Activated CD4-positive, alpha-beta T cell treated with anti-CD3 and anti-CD28 coated beads, Interleukin-10, Interleukin-2, amounts not matched to agents 100 ng/mL and 50 ng/mL, durations not matched to agents 16 hours and 8 hours (primary cell): Measurements from ENCODE around the gene LRRC37A3.
"Not testable (repeated sequence)": the region's sequence is repeated elsewhere in the genome, so short reads cannot be mapped to it uniquely, and the experiment has no call there.

ENCODE experiments used
- DNase-seq: peaks from one replicate; pipeline ENCODE4 v3.0.0-alpha.2; 2020

The LRRC37A3 gene

DNA sequence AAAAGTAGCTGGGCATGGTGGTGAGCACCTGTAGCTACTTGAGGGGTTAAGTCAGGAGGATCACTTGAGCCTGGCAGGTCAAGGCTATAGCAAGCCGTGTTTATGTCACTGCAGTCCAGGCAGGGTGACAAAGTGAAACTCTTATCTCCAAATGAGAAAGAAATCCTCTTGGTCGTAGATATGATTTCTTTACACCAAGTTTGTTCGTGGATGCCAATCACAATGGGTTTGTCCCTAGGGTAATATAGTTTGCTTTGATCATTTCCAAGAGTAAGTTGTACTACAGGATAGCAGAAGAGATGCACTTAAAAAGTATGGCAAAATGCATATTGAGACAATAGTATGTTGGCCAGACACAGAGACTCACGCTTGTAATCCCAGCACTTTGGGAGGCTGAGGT lies 6.0 kb upstream of the LRRC37A3 start:
- DNase-seq = not testable (repeated sequence)

DNA sequence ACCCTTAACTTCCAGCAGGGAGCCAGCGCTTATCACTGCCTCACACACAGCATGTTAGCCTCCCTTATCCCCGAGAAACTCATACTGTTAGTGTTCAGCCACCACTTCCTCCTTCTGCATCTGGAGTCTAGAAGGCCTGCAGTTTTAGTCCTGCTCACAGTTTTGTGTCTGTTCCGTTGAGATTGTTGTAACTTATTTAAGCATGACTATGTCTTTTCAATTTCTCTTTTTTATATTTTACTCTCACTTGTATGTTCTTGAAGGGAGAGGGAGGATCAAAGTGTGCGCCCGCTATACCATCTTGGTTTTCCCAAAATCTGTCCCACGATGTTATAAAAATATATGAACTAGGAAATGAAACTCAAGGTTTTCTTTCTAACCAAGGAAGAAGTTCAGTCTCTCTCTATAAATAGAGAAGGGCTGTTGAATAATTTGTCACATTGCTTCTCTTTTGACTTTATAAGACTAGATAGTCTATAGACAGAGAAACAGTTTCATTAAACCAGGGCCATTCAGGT lies 3.8 kb upstream of the LRRC37A3 start:
- not testable (repeated sequence) for DNase-seq

DNA sequence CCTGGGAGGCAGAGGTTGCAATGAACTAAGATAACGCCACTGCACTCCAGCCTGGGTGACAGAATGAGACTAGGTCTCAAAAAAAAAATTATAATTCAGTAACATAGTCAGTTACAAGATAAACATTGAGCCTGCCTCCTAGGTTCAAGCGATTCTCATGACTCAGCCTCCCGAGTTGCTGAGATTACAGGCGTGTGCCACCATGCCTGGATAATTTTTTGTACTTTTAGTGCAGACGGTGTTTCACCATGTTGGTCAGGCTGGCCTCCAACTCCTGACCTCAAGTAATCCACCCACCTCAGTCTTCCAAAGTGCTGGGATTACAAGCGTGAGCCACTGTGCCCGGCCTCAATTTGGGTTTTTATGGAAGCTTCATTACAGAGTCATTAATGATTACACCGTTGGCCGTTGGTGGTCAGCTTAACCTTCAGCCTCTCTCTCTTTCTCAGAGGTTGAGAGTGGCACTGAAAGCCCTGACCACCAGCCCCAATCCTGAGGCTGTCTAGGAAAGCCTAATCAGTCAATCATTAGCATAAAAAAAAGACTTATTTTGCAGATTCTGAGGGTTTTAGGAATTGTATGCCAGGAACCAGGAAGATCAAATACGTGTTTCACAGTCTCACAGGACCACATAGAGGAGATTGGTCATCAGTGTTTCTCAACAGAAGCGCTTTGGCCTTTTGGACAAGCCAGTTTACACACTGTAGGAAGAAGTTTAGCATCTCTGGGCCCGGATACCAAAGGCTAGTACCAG lies 1.3 kb upstream of the LRRC37A3 start:
- DNase-seq = no peak

DNA sequence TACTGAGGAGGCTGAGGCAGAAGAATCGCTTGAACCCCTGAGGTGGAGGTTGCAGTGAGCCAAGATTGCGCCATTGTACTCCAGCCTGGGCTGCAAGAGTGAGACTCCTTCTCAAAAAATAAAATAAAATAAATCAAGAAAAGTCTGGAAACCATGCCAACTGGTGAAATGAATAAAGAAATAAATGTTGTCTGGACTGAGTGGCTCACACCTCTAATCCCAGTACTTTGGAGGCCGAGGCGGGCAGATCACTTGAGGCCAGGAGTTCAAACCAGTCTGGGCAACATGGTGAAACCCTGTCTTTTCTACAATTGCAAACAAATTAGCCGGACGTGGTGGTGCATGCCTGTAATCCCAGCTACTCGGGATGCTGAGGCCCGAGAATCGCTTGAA lies 744 bp upstream of the LRRC37A3 start:
- DNase-seq = no peak

DNA sequence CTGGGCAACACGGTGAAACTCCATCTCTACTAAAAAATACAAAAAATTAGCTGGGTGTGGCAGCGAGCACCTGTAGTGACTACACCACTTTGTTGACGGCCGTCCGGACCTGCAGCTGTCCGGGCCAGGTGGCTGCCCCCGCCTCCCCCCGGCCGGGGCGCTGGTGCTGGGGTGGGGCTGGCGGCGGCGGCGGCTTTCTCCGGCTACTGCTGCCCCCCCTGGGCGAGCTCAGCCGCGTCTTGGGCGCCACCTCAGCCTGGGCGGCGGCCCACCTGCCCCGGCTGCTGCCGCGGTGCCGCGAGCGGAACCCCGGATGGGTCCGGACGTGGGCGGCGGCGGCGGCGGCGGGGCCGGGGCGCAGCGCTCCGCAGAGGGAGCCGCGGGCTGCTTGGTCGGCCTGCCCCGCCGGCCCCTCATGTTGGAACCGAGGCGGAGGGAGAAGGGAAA lies 413 bp downstream of the LRRC37A3 start:
- DNase-seq = peak; percentile 64

DNA sequence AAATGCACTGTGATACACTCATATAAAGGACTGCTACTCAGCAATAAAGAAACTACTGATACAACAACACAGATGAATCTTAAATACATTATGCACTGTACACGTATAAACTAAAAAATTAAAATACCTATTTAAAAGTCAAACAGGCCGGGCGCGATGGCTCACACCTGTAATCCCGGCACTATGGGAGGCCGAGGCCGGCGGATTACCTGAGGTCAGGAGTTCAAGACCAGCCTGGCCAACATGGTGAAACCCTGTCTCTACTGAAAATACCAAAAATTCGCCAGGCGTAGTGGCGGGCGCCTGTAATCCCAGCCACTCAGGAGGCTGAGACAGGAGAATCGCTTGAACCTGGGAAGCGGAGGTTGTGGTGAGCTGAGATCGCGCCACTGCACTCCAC lies 1.7 kb downstream of the LRRC37A3 start:
- not testable (repeated sequence) for DNase-seq

DNA sequence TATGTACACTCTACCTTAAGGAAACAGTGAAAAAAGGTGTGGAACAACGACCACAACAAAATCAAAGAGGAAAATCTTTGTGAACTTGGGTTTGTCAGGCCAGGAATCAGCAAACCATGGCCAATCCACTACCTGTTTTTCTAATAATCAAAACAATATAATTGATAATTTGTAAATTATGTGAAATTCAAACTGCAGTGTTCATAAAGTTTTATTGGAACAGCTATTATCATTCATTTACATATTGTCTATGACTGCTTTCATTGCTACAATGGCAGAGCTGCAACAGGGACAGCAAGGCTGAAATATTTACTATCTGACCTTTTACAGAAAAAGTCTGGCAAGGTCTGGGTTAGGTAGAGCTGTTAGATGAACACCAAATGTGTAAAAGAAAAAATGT lies 4.0 kb downstream of the LRRC37A3 start:
- DNase-seq = not testable (repeated sequence)

DNA sequence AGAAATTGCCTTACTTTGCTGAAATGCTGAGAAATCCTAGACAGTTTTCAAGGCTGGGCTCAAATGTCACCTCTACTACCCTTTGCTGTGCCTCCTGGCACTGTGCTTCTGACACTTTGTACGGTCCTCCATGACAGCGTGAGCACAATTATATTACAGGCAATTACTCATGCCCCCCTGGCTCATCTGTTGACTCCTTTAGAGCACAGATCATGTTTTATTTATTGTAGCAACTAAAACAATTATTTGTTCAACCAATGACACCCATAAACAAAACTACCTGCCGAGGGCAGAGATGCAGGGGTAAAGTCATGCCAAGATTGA lies 9.1 kb downstream of the LRRC37A3 start:
- not testable (repeated sequence) for DNase-seq

DNA sequence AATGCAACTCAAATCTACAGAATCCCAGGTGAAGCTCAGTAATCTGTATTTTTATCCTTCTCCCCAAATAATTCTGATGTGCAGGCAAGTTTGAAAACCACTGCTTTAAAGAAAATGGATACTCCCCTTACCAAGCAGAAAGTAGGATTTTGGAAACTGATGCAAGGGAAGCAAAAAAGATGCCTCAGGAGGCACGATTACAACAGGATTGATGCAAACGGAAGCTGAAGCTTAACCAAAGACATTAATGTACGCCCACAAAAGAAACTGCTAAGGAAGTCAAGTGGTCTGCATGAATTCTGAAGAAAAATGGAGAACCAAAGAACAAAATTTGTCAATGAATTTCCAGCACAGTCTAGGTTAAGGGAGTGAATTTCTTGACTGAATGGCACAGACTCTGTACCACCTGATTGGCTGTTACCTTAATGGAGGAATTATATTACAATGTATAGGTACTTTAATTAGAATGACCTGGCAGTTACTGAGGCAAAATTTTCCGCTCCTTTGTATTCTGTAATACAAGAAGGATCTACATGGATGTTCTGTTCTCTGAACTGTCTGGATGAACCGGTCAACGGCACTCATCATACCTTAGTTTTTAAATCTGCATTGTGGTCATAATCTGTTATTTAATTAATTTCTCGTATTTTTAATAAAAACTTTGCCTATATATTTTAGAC lies 9.6 kb downstream of the LRRC37A3 start:
- DNase-seq = not testable (repeated sequence)

DNA sequence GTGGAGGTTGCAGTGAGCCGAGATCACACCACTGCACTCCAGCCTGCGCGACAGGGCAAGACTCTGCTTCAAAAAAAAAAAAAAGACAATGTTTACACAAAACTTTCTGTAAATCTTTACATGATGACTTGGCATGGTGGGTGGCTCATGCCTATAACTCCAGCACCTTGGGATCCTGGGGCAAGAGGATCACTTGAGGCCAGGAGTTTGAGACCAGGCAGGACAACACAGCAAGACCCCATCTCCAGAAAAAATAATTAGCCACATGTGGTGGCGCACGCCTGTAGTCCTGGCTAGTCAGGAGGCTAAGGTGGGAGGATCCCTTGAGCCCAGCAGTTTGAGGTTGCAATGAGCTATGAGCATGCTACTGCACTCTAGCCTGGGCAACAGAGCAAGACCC lies 15.2 kb downstream of the LRRC37A3 start:
- not testable (repeated sequence) for DNase-seq

DNA sequence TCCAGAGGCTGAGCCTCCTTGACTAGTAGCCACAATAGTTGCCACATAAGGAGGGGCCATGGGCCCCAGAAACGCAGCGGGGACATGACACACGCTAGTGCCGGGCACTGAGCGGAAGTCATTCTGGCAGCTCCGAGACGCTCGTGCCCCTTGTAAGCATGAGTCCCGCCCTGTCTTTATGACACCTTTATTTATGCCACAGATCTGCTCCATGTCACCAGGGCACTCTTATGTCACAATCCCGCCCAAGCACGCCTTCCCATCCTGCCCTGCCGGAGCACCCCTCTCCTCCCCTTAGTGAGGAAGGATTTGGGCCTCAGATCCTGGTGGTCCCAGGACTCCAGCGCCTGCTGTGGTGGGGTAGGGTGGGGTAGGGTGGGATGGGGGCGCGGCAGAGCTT lies 22.1 kb downstream of the LRRC37A3 start:
- DNase-seq = not testable (repeated sequence)

DNA sequence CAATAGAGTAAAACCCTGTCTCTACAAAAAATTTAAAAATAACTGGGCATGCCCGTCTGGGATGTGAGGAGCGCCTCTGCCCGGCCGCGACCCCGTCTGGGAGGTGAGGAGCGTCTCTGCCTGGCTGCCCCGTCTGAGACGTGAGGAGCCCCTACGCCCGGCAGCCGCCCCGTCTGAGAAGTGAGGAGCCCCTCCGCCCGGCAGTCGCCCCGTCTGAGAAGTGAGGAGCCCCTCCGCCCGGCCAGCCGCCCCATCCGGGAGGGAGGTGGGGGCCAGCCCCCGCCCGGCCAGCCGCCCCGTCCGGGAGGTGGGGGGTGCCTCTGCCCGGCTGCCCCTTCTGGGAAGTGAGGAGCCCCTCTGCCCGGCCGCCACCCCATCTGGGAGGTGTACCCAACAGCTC lies 45.1 kb downstream of the LRRC37A3 start:
- DNase-seq = not testable (repeated sequence)

DNA sequence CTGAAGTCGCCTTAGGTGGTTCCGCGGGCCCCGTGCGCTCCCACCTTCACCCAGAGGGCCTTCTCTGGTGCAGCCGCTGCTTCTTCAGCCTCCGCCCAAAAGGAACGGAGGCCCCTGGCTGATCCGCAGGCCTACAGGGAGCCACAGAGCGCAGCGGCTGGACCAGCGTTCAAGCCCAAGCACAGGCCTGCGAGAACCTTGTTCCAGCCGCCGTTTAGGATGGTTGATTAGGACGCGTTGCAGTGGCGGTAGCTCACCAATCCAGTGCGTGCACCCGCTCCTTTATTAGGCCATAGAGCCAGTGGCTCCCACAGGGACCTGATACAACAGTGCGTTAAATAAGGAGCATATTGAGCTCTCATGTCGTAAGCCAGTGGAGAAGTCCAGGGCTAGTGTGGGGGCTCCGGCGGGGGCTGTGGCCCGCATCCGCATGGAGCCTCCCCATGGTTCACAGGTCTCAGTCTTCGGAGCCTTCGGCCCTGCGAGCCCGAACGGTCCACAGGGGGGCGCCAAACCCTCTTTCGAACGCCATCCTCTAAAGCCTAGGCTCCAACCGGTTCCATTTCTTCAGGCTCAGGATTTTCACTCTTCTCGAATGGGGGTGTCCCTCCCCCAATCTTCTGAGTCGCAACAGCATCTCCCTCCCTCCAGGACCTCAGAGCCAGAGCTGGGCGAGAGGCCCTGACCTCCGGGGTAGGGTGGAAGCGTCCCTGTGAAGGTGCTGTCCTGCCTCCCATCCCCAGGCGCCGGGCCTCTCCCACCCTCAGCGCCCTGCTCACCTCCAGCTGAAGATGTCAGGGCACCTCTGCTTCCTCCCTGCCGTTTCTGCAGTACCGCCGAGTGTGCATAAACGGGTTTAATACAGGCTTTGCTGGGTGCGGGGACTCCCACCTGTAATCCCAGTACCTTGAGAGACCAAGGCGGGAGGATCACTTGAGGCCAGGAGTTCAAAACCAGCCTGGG lies 71.5 kb downstream of the LRRC37A3 start:
- peak; percentile 71 for DNase-seq

DNA sequence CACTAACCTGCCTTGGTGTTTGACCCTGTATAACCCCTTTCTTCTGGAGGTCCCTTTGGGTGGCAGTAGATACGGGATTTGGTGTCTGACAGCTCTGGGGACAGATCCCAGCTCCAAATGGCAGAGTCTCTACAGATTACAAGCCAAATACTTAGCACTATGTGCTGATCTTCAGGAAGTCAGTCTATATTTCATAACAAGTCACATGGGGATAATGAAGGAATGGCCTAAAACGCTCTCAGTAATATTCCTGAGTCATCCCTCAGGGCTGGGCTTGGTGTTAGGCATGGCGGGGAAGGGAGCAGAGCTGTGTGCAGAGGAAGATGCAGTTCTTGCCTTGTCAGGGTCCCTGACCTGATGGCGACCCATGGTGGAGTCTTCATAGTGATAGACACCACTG lies 72.4 kb downstream of the LRRC37A3 start:
- not testable (repeated sequence) for DNase-seq

DNA sequence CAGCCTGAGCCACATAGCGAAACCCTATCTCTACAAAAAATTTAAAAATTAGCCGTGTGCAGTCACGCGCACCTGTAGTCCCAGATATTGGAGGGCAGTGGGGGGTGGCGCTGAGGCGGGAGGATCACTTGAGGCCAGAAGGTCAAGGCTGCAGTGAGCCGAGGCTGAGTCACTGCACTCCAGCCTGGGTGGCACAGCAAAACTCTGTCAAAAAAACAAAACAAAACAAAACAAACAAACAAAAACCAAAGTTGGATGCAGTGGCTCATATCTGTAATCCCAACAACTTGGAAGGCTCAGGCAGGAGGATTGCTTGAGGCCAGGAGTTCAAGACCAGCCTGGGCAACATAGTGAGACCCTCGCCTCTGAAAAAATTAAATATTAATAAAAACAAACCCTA lies 75.4 kb downstream of the LRRC37A3 start:
- DNase-seq = not testable (repeated sequence)

DNA sequence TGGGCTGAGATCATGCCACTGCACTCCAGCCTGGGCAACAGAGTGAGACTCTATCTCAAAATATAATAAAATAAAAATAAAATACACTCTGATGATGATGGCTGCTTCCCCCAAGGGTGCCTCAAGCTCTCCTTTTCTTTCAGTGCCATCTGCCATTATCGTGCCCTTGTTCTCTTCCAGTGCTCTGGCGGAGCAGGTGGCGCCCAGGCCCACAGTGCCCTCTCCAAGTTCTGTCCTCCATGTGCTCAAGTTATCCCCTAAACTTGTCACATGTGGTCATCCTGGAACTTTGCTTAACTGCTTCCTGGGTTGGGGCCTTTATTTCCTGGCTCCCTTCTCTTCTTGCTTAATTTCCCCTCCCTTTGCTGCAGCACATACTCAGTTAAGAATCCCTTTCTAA lies 76.4 kb downstream of the LRRC37A3 start:
- DNase-seq = not testable (repeated sequence)

DNA sequence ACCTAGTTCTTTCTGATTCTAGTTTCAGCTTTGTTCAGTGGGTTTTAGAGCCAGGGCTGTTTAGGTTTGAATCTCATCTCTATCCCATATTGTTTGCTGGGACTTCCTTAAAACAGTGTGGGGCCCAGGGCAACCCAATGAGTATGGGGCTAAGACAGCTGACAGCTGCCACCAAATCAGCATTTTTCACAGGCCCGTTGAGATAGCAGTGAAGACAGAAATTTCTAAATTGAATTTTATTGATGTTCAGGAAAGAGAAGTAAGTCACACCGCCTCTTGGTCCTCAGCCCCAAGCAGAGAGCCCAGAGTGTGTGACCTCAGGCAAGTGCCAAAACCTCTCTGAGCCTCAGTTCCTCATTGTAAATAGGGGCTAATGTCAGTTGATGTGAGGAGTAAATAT lies 78.3 kb downstream of the LRRC37A3 start:
- DNase-seq = not testable (repeated sequence)

DNA sequence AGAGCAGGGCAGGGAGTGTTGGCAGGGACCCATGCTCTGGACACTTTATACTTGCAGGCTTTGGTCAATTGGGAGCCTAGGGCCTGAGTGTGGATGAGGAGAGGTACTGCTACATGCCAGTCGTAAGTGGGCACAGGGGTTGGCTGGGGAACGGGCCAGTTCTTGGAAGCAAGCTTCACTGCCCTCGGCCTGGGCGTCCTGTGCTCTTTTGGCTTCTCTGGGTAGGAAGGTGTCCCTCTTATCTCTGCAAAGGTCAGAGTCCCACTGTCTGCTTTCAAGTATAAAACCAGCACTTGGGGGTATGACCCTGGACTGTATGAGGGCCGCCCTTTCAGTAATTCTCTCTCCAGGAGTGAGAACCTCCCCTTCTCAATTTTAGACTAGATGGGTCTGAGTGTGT lies 80.8 kb downstream of the LRRC37A3 start:
- DNase-seq = not testable (repeated sequence)

DNA sequence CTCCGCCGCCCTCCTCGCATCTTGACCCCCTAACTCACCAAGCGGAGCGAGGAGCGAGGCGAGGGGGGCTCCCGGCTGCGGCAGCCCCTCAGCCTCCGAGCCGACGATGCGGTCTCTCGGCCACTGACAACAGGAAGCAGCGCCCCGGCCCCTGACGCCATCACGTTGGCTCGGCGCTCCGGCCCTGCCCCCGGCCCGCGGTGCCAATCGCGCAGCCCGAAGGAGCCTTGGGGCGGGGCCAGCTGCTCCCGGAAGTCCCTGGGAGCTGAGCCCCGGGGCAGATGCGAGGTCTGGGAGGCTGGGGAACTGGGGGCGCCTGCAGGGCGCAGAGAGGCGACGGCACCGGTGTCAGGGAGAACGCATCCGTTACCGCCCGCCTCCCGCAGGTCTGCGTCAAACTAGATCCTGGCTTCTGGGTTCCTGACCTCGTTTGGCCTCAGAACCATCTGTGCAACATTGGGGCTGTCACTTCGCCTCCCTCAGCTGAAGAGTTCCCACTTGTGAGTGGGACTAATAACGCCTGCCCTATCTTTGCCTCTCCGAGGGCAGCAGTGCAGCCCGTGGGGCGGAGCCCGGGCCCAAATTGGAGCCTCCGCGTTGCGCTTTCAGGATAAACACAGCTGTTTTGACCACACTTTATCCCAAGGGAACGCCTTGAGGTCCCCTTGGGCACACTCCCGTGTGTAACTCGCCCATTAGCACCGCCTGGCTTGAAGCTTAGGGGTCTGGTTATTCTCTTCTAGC lies 82.1 kb downstream of the LRRC37A3 start:
- DNase-seq = peak; percentile 91

DNA sequence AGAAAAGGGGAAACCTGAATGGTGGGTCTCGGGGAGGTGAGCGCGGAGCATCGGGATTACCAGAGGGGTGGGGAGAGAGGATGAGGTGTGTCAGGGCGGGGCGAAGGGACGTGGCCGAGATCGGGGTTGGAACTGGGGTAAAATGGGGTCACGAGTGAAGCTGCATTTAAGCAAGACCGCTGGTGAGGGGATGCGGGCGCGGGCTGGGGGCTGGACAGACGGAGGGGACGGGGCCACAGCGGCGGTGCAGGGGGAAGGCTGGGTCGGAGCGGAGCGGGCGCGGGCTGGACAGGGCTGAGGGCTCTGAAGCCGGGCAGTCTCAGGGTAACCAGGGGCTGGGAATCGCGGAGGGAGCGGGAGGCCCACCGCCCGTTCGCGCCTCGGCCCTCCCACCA lies 82.7 kb downstream of the LRRC37A3 start:
- DNase-seq = peak; percentile 24

DNA sequence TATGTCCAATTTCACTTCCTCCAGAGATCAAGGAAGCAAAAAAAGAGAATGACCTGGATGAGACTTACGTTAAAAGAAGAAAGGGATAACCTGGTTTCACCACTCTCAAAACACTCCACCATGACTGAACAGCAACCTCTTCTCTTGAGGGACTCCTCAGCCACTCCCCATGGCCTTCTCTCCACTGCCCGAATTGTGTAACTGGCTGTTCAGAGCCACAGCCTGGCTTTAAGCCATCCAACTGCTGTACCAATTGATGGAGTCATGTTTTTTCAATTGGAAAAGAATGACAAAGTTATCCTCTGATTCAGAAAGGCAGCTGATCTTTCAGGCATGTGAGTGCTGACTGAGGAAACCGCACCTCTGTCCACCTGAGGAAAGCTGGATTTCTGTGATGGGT lies 85.2 kb downstream of the LRRC37A3 start:
- DNase-seq = not testable (repeated sequence)

DNA sequence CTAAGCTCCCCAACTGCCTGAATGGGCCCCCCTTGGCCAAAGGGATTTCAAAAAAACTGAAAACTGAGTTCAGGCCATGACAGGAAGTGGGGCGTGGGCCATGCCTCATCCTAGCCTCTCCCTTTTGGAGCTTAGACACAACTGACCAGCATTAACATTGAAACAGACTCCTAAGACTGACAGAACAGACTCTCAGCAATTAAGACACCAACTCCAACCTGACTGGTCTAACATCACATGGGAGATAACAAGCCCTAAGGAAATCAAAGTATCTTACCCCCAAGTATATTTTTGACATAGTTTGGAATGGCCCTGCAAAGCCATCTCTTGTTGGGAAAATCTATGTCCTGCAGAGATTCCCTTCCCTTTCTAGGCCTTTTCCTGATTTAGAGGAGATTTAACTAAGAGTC lies 88.6 kb downstream of the LRRC37A3 start:
- DNase-seq = not testable (repeated sequence)
